NCI-H2227 (cell line): ENCODE results near the gene TRIM28.
"Not testable (repeated sequence)": the region's sequence is repeated elsewhere in the genome, so short reads cannot be mapped to it uniquely, and the experiment has no call there.

Experiments
- DNase-seq: peaks from one replicate; lab custom pipeline; 2025; ENCODE audit not compliant: unreplicated experiment; lab: John Stamatoyannopoulos, UW

The TRIM28 gene

DNA sequence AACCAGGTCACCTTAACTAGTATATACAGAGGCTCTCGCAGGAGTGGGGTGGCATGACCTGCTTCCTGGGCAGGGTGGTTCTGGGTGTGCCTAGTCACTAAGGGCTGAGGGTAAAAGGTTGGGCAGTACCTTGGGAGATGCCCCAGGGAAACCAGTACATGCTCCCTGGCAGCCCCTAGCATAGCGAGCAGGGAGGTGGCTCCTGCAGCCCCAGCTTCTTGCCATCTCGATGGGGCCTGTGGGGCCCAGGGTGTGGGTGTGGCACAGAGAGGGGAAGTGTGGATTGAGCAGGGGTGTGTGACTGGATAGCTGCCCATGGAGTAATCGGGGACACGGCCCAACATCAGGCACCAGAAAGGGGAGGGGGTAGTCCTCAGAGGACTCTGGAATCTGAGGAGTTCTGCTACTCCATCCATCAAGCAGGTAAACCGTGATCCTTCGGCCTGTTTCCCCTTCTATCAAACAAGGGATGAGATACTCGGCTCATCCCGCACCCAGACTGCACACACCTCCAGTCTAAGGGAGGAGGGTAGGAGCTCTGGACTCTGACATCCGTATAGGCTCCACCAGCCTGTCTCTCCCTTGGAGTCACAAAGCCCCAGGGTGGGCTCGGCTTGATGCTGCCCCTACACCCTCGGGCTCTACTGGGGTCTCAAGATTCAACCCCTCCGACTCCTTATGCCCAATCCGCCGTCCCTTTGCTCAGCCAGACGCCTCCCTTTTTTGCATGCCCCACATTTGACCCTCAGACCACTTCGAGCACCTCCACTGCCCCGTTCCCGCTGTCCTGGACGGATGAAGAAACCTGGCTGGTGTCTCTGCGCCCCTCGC is 25.4 kb upstream of the TRIM28 start:
- no peak for DNase-seq

DNA sequence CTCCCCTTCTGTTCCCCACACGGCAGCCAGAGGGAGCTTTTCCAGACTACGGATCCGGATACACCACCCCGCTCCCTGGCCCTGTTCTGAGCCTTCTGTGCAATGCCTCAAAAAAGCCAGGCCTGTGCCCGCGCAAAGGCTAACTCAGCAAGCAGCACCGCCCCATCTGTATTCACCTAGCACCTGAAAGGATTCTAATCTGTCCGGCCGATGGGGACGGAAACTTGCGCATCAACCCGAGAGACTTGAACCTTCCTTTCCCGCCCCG is 24.8 kb upstream of the TRIM28 start:
- DNase-seq: peak; percentile 92

- DNase-seq: peak; percentile 100
Measured at GRCh38 chr19:58519355-58520256, 24.3 kb upstream of the TRIM28 start, which contains the start of gene ZBTB45. Gene ZBTB45, minus strand, starts transcription at chr19:58519810. Its CDS starts 2,137 bp downstream, at chr19:58517673.

DNA sequence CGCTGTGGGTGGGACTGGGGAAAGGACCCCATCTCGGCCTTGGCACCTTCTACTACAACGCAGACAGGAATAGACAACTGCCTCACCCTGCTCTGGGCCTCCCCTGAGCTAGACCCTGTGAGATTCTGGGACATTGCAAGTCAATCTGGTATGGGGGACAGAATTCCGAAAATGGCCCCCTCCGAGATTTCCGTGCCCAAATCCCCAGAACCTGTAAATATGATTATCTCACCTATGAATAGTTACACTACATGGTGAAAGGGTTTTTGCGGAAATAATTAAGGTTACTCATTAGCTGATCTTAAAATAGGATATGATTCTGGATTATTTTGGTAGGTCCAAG is 23.6 kb upstream of the TRIM28 start:
- no peak for DNase-seq

DNA sequence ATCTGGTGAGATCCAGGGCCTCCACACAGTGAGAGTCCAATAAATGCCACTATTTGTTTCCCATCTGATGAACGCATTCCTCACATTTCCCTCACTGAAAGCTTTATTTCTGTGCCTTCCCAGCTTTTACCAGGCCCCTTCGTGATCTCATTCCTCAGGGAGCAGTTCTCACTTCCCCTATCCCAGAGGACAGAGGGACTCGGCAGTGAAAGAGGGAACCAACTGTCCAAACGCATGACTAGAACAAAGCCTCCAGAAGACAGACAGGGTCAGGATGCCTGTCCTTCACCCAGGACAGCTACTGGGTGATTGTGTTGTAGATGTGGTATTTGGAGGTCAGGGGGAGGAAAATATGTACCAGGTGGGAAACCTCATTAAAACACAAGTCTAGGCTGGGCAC is 22.2 kb upstream of the TRIM28 start:
- DNase-seq: no peak

DNA sequence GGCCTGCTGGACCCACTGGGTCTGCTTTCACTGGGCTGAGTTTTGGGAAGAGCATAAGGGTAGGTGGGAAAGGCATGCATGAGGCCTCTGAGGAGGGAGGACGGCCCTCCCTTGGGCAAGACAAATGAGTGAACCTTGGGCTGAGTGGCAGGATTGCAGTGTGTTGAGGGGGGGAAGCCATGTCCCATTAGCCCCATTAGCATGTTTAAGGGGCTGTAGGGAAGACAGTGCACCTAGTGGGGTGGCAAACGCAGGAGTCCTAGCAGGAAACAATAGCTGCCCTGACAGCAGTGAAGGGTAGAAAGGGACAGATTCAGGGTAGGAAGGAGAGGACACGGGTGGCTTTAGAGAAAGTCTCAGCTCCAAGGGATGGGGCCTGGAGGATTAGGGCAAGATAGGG is 21.2 kb upstream of the TRIM28 start:
- DNase-seq: no peak

- no peak for DNase-seq
Measured at GRCh38 chr19:58529405-58529804, 14.5 kb upstream of the TRIM28 start.

DNA sequence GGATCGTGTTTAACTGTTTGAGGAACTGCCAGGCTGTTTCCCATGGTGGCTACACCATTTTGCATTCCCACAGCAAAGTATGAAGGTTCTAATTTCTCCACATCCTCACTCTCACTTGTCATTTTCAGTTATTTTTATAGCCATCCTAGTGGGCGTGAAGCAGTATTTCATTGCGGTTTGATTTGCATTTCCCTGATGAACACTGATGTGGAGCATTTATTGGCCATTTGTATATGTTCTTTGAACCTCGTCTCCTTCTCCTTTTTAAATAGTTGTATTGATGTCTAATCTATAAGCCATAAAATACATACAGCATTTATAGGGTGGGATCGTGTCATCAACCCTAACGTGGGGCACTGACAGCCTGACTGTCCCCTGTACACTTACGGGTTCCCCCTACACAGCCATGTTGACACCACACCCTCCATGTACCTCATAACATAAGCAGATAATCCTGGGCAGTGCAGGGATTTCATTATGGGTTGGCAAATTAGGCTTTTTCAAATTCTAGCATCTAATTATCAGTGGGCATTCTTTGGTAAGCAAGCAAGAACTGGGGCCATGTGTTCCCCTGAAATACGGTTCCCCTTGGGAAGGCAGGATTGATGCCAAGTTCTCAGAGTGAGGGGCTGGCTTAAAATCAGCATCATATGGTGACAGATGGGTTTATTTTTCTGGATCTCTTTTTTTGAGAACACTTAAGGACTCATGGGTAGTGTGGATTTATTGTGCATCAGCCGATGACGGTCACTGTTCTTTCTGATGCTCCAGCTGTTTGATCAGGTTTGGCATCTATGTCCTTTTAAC is 12.6 kb upstream of the TRIM28 start:
- no peak for DNase-seq

DNA sequence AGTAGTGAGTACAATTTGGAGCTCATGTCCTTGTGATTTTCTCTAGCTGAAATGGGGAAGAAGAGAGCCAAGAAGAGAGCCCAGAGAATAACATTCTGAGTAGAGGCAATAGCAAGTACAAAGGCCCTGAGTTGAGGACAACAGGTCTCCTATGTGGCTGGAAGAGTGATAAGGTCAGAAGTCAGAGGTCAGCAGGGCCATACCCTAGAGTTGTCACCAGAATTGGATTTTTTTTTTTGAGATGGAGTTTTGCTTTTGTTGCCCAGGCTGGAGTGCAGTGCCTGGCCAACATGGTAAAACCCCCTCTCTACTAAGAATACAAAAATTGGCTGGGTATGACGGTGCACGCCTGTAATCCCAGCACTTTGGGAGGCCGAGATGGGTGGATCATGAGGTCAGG is 8.0 kb upstream of the TRIM28 start:
- no peak for DNase-seq

DNA sequence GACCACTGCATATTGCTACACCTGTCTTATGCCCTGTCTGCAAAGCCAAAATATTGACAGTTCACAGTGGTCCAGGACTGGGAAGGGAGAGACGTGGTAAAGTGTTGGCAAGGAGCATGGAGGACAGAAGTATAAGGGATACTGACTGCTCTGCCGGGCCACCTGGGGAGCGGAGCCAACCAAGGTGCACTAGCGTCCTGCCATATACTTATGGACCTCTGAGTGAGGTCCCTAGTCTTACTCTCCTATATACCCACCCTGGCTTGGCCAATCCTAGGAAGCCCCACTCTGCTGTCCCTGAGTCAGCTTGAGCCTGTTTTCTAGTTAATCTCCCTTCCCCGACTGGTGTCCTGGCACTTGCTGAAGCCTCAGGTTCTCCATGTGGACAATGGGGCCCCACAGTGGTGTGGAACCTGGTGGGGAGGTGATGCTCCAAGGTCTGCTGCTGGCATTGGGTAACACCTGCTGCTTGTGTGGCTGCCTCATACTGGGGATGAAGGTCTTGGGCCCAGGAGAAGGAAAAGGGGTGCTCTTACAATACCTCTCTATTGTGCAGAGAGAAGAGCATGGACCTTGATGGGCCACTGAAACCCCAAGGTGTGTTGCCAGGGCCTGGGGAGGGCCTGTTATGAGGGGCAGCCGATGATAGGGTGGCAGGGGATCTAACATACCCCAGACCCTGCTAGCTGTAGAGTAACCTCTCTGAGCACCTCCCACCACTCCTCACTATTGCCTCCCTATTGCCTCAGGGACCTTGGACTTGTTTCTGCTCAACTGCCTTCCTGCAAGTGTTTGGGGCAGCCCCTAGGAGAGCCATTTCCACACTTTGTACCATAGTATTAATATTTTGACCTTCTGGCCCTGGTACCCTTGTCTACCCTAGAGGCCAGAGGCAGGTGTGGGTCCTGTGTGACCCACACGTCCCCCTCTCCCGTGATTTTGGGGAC is 6.7 kb upstream of the TRIM28 start:
- DNase-seq: no peak

DNA sequence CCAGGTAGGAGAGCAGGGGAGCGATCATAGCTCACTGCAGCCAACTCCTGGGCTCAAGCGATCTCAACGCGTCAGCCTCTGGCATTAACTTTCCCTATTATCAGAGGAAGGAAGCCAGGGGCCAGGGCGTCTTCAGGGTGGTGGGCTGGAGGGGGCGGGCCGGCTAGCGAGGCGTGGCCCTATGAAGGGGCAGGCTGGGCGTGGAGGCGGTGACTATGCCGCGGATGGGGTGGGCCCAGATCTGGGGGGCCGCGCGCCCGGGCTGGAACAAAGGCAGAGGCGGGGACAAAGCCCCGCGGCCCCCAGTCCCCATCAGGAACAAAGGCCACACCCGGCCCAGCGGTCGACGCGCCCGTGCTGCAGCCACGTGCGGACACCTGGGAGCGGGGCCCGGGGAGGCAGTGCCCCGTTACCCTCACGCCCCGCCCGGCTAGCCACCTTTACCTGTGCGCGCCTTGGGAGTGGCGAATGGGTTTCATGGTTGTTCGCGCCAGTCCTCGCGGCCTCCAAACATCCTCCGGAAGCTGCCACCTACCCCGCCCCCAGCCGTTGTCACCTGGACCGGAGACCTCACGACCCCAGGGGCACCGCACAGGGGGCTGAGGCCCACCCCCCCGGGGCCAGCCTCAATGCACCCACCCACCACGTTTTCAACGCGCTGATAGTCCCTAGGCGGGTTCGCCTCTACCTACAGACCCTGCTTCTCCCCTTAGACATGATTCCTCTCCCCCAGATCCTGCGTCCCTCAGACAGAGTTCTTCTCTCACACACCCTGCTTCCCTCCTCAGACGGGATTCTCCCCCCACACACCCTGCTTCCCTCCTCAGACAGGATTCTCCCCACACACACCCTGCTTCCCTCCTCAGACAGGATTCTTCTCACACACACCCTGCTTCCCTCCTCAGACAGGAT is 5.4 kb upstream of the TRIM28 start:
- peak; percentile 98 for DNase-seq

- DNase-seq: not testable (repeated sequence)
Measured at GRCh38 chr19:58539169-58539559, 4.7 kb upstream of the TRIM28 start.

DNA sequence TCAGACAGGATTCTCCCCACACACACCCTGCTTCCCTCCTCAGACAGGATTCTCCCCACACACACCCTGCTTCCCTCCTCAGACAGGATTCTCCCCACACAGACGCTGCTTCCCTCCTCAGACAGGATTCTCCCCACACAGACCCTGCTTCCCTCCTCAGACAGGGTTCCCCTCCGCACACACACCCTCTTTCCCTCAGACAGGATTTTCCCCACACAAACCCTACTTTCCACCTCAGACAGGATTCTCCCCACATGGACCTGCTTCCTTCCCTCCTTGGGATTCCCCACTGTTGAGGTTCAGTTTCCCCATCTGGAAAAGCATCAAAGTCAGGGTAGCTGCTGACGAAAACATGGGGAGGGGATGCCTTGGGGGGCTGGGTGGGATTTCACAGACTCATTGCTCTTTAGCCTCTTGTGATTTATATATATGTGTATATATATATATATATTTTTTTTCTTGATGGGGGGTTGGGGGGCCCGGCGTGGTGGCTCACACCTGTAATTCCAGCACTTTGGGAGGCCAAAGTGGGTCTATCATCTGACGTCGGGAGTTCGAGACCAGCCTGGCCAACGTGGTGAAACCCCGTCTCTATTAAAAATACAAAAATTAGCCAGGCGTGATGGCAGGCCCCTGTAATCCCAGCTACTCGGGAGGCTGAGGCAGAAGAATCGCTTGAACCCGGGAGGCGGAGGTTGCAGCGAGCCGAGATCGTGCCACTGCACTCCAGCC is 1.1 kb upstream of the TRIM28 start:
- DNase-seq: not testable (repeated sequence)

GRCh38 chr19:58544591-58545285 is 874 bp downstream of the TRIM28 start:
- DNase-seq: no peak

DNA sequence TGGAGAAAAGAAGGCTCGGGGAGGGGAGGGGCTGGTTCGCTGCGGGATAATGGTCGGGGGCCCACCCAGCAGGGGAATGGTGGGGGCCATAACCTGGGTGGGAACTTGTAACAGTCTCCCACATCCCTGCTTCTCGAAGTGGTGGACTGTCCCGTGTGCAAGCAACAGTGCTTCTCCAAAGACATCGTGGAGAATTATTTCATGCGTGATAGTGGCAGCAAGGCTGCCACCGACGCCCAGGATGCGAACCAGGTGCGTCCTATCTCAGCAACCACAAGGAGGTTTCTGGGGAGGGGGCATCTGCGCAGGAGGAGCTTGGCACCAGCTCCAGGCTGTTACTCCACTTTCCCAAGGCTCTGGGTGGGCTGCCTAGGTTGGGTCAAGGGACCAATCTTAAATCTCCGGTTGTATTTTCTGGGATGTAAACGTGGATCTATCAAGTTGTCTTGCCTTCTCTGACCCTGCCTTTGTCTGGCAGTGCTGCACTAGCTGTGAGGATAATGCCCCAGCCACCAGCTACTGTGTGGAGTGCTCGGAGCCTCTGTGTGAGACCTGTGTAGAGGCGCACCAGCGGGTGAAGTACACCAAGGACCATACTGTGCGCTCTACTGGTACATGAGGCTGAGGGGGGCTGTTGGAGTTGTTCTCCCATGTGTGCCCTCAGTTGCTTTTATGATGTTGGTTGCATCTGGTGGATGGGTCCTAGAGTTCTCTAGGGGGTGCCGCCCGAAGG is 1.6 kb downstream of the TRIM28 start:
- DNase-seq: no peak

DNA sequence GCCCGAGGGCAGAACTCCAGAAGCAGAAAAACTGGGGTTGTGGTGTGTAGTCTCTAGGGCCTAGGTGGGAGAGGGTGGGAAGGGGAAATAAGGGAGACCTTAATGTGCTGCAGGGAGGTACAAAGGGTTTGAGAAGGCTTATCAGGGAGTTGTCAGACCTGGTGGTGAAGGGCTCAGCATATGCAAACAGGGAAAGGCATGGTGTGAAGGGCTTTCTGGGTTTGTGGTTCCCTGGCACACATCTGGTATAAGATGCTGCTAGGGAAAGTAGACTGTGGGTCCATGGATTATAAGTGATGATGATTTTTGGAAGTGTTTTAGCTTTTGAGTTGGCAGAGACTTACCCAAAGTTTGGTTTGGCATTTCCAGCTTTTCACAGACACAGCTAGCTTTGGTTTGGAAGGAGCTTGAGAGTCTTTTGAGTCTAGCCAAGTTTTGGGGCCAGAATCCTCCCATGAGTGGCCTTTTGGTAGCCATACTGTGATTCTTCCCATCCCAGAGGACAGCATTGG is 2.2 kb downstream of the TRIM28 start:
- DNase-seq: no peak
